Measurements from ENCODE around the gene C1orf53.

The C1orf53 gene

DNA sequence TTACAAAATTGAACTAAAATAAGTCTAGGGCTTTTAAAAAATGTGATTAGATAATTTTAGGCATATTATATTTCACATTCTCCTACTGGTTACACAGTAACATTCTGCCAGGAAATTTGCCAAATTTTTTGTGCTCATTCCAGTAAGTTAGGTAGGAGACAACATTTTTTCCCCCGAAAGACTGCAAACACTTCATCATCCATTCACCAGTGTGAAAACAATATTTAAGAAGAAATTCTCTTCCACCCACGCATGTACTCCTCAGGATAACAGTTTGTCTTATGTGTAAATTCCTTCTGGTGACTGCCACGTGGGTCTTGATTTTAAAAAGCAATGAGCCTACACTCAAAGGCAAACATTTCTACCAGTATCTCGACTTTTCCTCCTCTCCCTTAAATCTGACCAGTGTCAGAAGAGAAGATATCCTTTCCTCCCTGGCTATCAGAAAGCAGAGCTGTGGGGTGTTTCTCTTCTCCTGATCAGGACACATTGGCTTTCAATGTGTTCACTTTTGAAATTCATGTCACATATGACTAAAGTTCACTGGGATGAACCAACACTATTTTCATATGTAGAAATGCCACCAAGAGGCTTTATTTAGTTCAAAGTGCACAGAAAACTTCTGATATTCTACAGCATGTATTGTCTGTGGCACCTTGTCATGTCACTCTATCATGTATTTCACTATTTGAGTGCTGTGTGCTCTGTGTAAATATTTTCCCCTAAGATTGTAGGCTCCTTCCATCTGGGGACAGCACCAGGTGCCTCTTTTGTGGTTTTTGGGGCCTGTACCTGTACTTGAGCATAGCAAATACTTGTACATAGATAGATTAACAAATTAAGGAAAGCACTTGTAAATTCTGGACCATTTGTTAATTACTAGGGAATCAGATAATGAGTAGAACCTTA is 53.3 kb downstream of the C1orf53 start:
- DNase-seq (ENCODE audit: low read depth in 2 of 2) = no peak

Measured in stimulated activated CD8-positive, alpha-beta memory T cell treated with anti-CD3 and anti-CD28 coated beads, Interleukin-2, amount 100 ng/mL, for 1 hour (primary cell).